Karpas-422 (cell line): ENCODE measurements around the gene EBLN2. TPM values are rescaled to one million over a fixed set of nuclear protein-coding genes. Genes with fewer than 3 reads are reported as not detected.
"Not testable (repeated sequence)": the region's sequence is repeated elsewhere in the genome, so short reads cannot be mapped to it uniquely, and the experiment has no call there.

Experiments
- DNase-seq: peaks from one replicate; pipeline ENCODE4 v3.0.0-alpha.2; 2015
- H2AFZ ChIP-seq: fragments of 200-600 bp; sonication (generic); 2 replicates; pipeline ENCODE4 v1.6.1; 2014; ENCODE audit warnings: antibody characterized with exemption, low read length, mixed read lengths
- H3K27ac ChIP-seq: fragments of 200-600 bp; sonication (generic); 2 replicates; pipeline ENCODE4 v1.5.1; 2014; ENCODE audit warnings: mild to moderate bottlenecking, low read length, moderate library complexity
- H3K27me3 ChIP-seq: fragments of 200-600 bp; sonication (generic); 2 replicates; pipeline ENCODE4 v1.6.1; 2014; ENCODE audit warnings: low read length, mixed read lengths
- H3K36me3 ChIP-seq: fragments of 200-600 bp; sonication (generic); 2 replicates; pipeline ENCODE4 v1.6.1; 2014; ENCODE audit warnings: low read length, mixed read lengths; ENCODE audit not compliant: insufficient read depth
- H3K4me1 ChIP-seq: fragments of 200-600 bp; sonication (generic); 2 replicates; pipeline ENCODE4 v1.6.1; 2014; ENCODE audit warnings: mild to moderate bottlenecking, low read length, mixed read lengths
- H3K4me2 ChIP-seq: fragments of 200-600 bp; sonication (generic); 2 replicates; pipeline ENCODE4 v1.6.1; 2014; ENCODE audit warnings: low read length, low read depth, mild to moderate bottlenecking; ENCODE audit not compliant: poor library complexity, severe bottlenecking
- H3K4me3 ChIP-seq: fragments of 200-600 bp; sonication (generic); 2 replicates; pipeline ENCODE4 v1.5.1; 2014; ENCODE audit warnings: mild to moderate bottlenecking, antibody characterized with exemption, low read length, mixed read lengths
- H3K79me2 ChIP-seq: fragments of 200-600 bp; sonication (generic); 2 replicates; pipeline ENCODE4 v1.6.1; 2014; ENCODE audit warnings: mild to moderate bottlenecking, low read length, mixed read lengths
- H3K9ac ChIP-seq: fragments of 200-600 bp; sonication (generic); 2 replicates; pipeline ENCODE4 v1.6.0; 2014; ENCODE audit warnings: low read length
- H3K9me2 ChIP-seq: fragments of 200-600 bp; sonication (generic), shearing (Covaris generic); replicated peaks from 2 replicates; pipeline ENCODE4 v1.6.0; 2014; ENCODE audit warnings: mild to moderate bottlenecking, low read length, moderate library complexity; ENCODE audit not compliant: insufficient read depth
- H3K9me3 ChIP-seq: fragments of 300-700, 200-600 bp; sonication (generic); 2 replicates; pipeline ENCODE4 v1.6.1; 2014; ENCODE audit warnings: low read length, mixed read lengths
- H4K20me1 ChIP-seq: fragments of 200-600 bp; sonication (generic); 2 replicates; pipeline ENCODE4 v1.6.1; 2014; ENCODE audit warnings: mild to moderate bottlenecking, antibody characterized with exemption, low read length, low read depth; ENCODE audit not compliant: insufficient read depth
- total RNA-seq: library from RNA; depleted of rRNA; stranded (reverse); fragments of >200 nt; shearing (Covaris generic); gene quantifications from 2 replicates; pipeline ENCODE4 v1.2.3, GENCODE V29; 2014; ENCODE audit warnings: low replicate concordance

The EBLN2 gene
- total RNA-seq, 1 experiment from 2014 or later, result 5.2 TPM

- Histone ChIP-seq H3K27ac (no peak overlapping the region), H3K4me2 (no peak overlapping the region), H3K4me3 (no peak overlapping the region), H3K4me1 (peaks cover 18% of the 10 kb centered on the region), H3K36me3 (peaks cover 5% of the 10 kb centered on the region; the same call in 1 of the 2 replicates), H3K79me2 (peaks cover 89% of the 10 kb centered on the region), H3K9me2 (no peaks in the 10 kb centered on the region), H3K27me3 (no peaks in the 10 kb centered on the region), H3K9me3 (no peaks in the 10 kb centered on the region), H3K9ac (no peak overlapping the region), H2AFZ (no peak overlapping the region), H4K20me1 (peaks cover 26% of the 10 kb centered on the region; the same call in 1 of the 2 replicates)
- DNase-seq, result no peak
These were observed 12.1 kb upstream of the EBLN2 start for GRCh38 chr3:73049319-73049718.

DNA sequence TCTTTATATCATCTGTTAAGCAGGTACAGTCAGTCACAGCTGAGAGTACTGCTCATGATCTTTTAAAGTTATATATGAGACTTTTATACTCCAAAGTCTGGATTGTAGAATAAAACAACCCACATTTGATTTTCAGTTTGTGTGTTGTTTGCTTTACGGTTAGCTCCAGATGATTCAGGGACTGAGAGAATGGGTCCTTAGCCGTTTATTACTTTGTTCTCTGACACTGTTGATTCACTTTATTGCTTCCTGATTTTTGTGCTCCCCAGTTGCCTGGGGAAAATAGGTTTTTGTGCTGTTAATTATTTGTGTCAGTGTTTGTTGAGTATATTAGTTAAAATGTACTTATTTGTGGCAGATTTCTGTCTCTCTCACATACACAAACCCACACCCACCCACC is 8.6 kb upstream of the EBLN2 start:
- Histone ChIP-seq H2AFZ (no peak overlapping the region), H3K9me3 (no peaks in the 10 kb centered on the region), H3K27ac (no peak overlapping the region), H3K4me1 (peaks cover 21% of the 10 kb centered on the region), H3K9ac (no peak overlapping the region), H4K20me1 (peaks cover 14% of the 10 kb centered on the region; the same call in 1 of the 2 replicates), H3K79me2 (peaks cover 79% of the 10 kb centered on the region), H3K4me3 (no peak overlapping the region), H3K4me2 (no peak overlapping the region), H3K9me2 (no peaks in the 10 kb centered on the region), H3K36me3 (peaks cover 11% of the 10 kb centered on the region; the same call in 1 of the 2 replicates), H3K27me3 (no peaks in the 10 kb centered on the region)
- no peak for DNase-seq

DNA sequence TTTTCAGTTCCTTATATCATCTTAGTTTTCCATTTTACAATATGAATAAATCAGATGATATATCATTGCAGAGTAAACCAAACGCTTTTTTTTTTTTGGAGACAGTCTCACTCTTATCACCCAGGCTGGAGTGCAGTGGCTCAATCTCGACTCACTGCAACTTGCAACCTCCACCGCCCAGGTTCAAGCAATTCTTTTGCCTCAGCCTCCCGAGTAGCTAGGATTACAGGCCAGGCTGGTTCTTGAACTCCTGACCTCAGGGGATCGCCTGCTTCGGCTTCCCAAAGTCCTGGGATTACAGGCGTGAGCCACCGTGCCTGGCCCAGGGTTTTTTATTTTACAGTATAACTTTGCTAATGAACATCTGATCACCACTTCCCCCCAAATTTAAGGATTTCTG is 5.9 kb upstream of the EBLN2 start:
- no peaks in the 10 kb centered on the region for H3K9me3 ChIP-seq
- H3K4me1 ChIP-seq, result peaks cover 37% of the 10 kb centered on the region
- H3K36me3 ChIP-seq, result peaks cover 6% of the 10 kb centered on the region; the same call in 1 of the 2 replicates
- H3K9ac ChIP-seq, result no peak overlapping the region
- peak; percentile 17 for DNase-seq
- no peaks in the 10 kb centered on the region for H3K9me2 ChIP-seq
- H2AFZ ChIP-seq, result no peak overlapping the region
- H4K20me1 ChIP-seq, result 0 out of 2 replicates have a peak, but pooled peaks cover 15% of the 10 kb centered on the region
- no peak overlapping the region for H3K27ac ChIP-seq
- no peak overlapping the region for H3K4me3 ChIP-seq
- H3K4me2 ChIP-seq, result no peak overlapping the region
- H3K27me3 ChIP-seq, result no peaks in the 10 kb centered on the region
- H3K79me2 ChIP-seq, result peaks cover 76% of the 10 kb centered on the region

- no peaks in the 10 kb centered on the region for H3K9me3 ChIP-seq
- no peaks in the 10 kb centered on the region for H3K27me3 ChIP-seq
- peaks cover 37% of the 10 kb centered on the region for H3K4me1 ChIP-seq
- no peaks in the 10 kb centered on the region for H3K9me2 ChIP-seq
- peaks cover 17% of the 10 kb centered on the region; the same call in 1 of the 2 replicates for H4K20me1 ChIP-seq
- H3K27ac ChIP-seq, result no peak overlapping the region
- peak; percentile 73 for DNase-seq
- peaks cover 7% of the 10 kb centered on the region; the same call in 1 of the 2 replicates for H3K36me3 ChIP-seq
- H3K79me2 ChIP-seq, result peaks cover 71% of the 10 kb centered on the region
- no peak overlapping the region for H2AFZ ChIP-seq
- no peak overlapping the region for H3K9ac ChIP-seq
- no peak overlapping the region for H3K4me2 ChIP-seq
- H3K4me3 ChIP-seq, result no peak overlapping the region
These were observed 5.2 kb upstream of the EBLN2 start for GRCh38 chr3:73056014-73056844.

DNA sequence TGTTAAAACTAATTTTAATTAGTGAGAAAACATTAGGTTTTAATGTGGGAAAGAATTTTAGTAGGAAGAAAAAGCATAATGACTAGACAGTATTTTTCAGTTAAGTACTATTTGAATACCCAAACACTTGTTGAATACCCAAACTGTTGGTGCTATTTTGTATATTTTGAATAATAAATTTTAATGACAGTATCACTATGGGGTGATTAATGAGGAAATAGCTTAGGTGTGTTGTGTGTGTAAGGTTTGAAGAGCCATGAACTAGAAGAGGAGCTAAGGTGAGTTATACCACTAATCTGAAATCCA is 4.7 kb upstream of the EBLN2 start:
- H2AFZ ChIP-seq, result no peak overlapping the region
- H3K4me3 ChIP-seq, result no peak overlapping the region
- peaks cover 37% of the 10 kb centered on the region for H3K4me1 ChIP-seq
- peaks cover 69% of the 10 kb centered on the region for H3K79me2 ChIP-seq
- H3K27me3 ChIP-seq, result no peaks in the 10 kb centered on the region
- peaks cover 13% of the 10 kb centered on the region; the same call in 1 of the 2 replicates for H3K36me3 ChIP-seq
- no peak overlapping the region for H3K4me2 ChIP-seq
- no peak overlapping the region for H3K27ac ChIP-seq
- no peaks in the 10 kb centered on the region for H3K9me3 ChIP-seq
- peaks cover 19% of the 10 kb centered on the region; the same call in 1 of the 2 replicates for H4K20me1 ChIP-seq
- H3K9me2 ChIP-seq, result no peaks in the 10 kb centered on the region
- H3K9ac ChIP-seq, result no peak overlapping the region
- no peak for DNase-seq

DNA sequence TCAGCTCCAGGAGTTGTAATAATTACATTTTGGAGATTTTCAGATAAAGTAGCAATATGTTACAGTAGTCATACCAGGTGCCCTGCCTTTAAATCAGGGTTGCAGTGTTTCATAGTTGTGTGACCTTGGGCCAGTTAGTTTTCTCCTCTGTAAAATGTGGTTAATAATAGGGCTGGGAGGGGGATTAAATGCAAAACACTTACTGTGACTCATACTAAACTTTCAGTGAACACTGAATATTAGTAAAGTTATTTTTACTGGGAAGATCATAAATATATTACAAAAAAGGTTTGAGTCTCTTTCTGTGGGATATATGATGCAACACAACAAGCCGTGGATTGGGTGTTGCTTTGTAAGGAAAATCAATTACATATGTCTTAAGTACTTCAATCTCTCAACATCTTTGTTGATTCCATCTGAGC is 1.1 kb upstream of the EBLN2 start:
- no peaks in the 10 kb centered on the region for H3K9me3 ChIP-seq
- H2AFZ ChIP-seq, result no peak overlapping the region
- H3K9ac ChIP-seq, result no peak overlapping the region
- H3K4me3 ChIP-seq, result no peak overlapping the region
- H3K9me2 ChIP-seq, result no peaks in the 10 kb centered on the region
- H3K4me2 ChIP-seq, result no peak overlapping the region
- no peak overlapping the region for H3K27ac ChIP-seq
- H3K79me2 ChIP-seq, result peaks cover 52% of the 10 kb centered on the region
- peaks cover 15% of the 10 kb centered on the region; the same call in 1 of the 2 replicates for H4K20me1 ChIP-seq
- no peaks in the 10 kb centered on the region for H3K27me3 ChIP-seq
- DNase-seq, result no peak
- H3K4me1 ChIP-seq, result peaks cover 37% of the 10 kb centered on the region
- peaks cover 27% of the 10 kb centered on the region; the same call in 1 of the 2 replicates for H3K36me3 ChIP-seq

DNA sequence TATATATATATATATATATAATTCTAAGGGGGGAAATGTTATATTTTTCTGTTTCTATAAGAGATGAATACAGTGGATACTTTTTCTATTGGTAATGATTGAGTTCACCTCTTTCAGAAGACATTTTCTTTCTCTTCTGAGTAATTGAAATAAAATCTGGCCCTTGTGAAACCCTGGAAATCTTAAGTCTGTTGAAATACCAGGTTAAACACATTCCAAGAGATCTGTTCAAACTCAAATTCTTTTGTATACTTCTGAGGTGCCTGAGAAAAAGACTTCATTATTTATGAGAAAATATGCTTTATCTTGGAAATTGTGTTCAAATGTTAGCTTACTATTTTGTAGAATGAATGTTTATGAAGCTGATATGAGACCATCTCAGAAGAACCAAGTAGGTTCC is 4.8 kb downstream of the EBLN2 start:
- H3K9me3 ChIP-seq, H3K9ac ChIP-seq, H4K20me1 ChIP-seq, H3K79me2 ChIP-seq, H3K4me3 ChIP-seq, DNase-seq, H3K27ac ChIP-seq, H3K27me3 ChIP-seq, H3K4me2 ChIP-seq, H2AFZ ChIP-seq, H3K9me2 ChIP-seq, H3K4me1 ChIP-seq: not testable (repeated sequence)
- peaks cover 31% of the 10 kb centered on the region; the same call in 1 of the 2 replicates for H3K36me3 ChIP-seq

DNA sequence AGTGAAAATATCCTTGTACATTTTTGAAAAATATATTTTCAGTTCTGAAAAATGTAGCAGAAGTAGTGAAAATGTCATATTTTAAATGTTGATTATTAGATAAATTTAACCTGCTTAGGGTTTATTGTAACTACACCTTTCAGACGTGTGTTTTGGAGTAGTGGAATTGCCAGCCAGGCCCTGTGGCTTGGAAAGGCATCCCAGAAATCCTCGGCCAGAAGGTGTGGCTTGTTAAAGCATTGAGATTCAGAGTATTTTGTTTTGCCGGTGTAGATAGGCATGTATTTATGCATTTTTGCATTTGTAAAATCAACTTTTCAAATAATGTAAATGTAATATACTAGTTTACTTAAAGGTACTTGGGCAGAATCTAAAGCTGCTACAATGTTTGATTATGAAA is 7.0 kb downstream of the EBLN2 start:
- Histone ChIP-seq H3K27ac (no peak overlapping the region), H3K4me1 (no peaks in the 10 kb centered on the region), H3K4me2 (no peak overlapping the region), H3K4me3 (no peak overlapping the region), H3K27me3 (no peaks in the 10 kb centered on the region), H4K20me1 (no peaks in the 10 kb centered on the region), H2AFZ (no peak overlapping the region), H3K79me2 (no peaks in the 10 kb centered on the region), H3K9me2 (no peaks in the 10 kb centered on the region), H3K36me3 (peaks cover 17% of the 10 kb centered on the region; the same call in 1 of the 2 replicates), H3K9me3 (no peaks in the 10 kb centered on the region), H3K9ac (no peak overlapping the region)
- no peak for DNase-seq
